Osteocyte (in vitro differentiated cells): ENCODE data around the gene TLR8. TPM values are rescaled to one million over a fixed set of nuclear protein-coding genes. Genes with fewer than 3 reads are reported as not detected.
"Not testable (repeated sequence)": the region's sequence is repeated elsewhere in the genome, so short reads cannot be mapped to it uniquely, and the experiment has no call there.

ENCODE experiments used
- DNase-seq: peaks from one replicate; pipeline ENCODE4 v3.0.0; 2021; ENCODE audit warnings: mixed read lengths; ENCODE audit not compliant: unreplicated experiment; ENCODE audit errors: extremely low spot score
- H3K27ac Mint-ChIP-seq: one replicate; pipeline ENCODE4 v1.8.0; 2021; ENCODE audit warnings: mild to moderate bottlenecking, mixed read lengths; ENCODE audit not compliant: unreplicated experiment
- H3K27me3 Mint-ChIP-seq: one replicate; pipeline ENCODE4 v1.8.0; 2021; ENCODE audit warnings: mixed read lengths; ENCODE audit not compliant: unreplicated experiment
- H3K36me3 Mint-ChIP-seq: one replicate; pipeline ENCODE4 v1.8.0; 2021; ENCODE audit warnings: mixed read lengths; ENCODE audit not compliant: unreplicated experiment
- H3K4me1 Mint-ChIP-seq: one replicate; pipeline ENCODE4 v1.8.0; 2021; ENCODE audit warnings: mixed read lengths; ENCODE audit not compliant: unreplicated experiment
- H3K4me3 Mint-ChIP-seq: one replicate; pipeline ENCODE4 v1.8.0; 2021; ENCODE audit warnings: mild to moderate bottlenecking, moderate library complexity, mixed read lengths; ENCODE audit not compliant: unreplicated experiment
- H3K9me3 Mint-ChIP-seq: one replicate; pipeline ENCODE4 v1.8.0; 2021; ENCODE audit warnings: mixed read lengths; ENCODE audit not compliant: unreplicated experiment
- CTCF ChIP-seq: fragments of 200-600 bp; sonication (generic); IDR thresholded peaks from 2 replicates; pipeline ENCODE4 v1.5.0; 2021; ENCODE audit warnings: antibody characterized with exemption, mild to moderate bottlenecking, moderate library complexity
- total RNA-seq: library from RNA; stranded (reverse); gene quantifications from 2 replicates; pipeline ENCODE4 v1.2.1, GENCODE V29; 2021

TLR8 gene
- total RNA-seq, 1 donor from 2014 or later: not detected

GRCh38 chrX:12929701-12930100, 23.3 kb downstream of the TLR8 start:
- Mint-ChIP-seq H3K27ac (no peak overlapping the region), H3K4me1 (no peaks in the 10 kb centered on the region), H3K9me3 (peaks cover 27% of the 10 kb centered on the region), H3K36me3 (no peaks in the 10 kb centered on the region), H3K4me3 (no peak overlapping the region), H3K27me3 (peaks cover 6% of the 10 kb centered on the region)
- DNase-seq: no peak
- TF ChIP-seq CTCF: no peak

- H3K27ac Mint-ChIP-seq: no peak overlapping the region
- DNase-seq: no peak
- no peaks in the 10 kb centered on the region for H3K36me3 Mint-ChIP-seq
- H3K4me3 Mint-ChIP-seq: no peak overlapping the region
- TF ChIP-seq CTCF: no peak
- H3K9me3 Mint-ChIP-seq: peaks cover 23% of the 10 kb centered on the region
- no peaks in the 10 kb centered on the region for H3K4me1 Mint-ChIP-seq
- peaks cover 2% of the 10 kb centered on the region for H3K27me3 Mint-ChIP-seq
Observed at GRCh38 chrX:12930150-12930549, 23.7 kb downstream of the TLR8 start.

GRCh38 chrX:12932244-12932643, 25.8 kb downstream of the TLR8 start:
- no peak for TF ChIP-seq CTCF
- H3K36me3 Mint-ChIP-seq: no peaks in the 10 kb centered on the region
- no peaks in the 10 kb centered on the region for H3K4me1 Mint-ChIP-seq
- no peak for DNase-seq
- H3K9me3 Mint-ChIP-seq: peaks cover 22% of the 10 kb centered on the region
- H3K27ac Mint-ChIP-seq: no peak overlapping the region
- no peaks in the 10 kb centered on the region for H3K27me3 Mint-ChIP-seq
- H3K4me3 Mint-ChIP-seq: no peak overlapping the region

GRCh38 chrX:12934850-12935249, 28.4 kb downstream of the TLR8 start:
- H3K27ac Mint-ChIP-seq: no peak overlapping the region
- TF ChIP-seq CTCF: no peak
- no peaks in the 10 kb centered on the region for H3K4me1 Mint-ChIP-seq
- no peaks in the 10 kb centered on the region for H3K36me3 Mint-ChIP-seq
- no peak overlapping the region for H3K4me3 Mint-ChIP-seq
- no peaks in the 10 kb centered on the region for H3K27me3 Mint-ChIP-seq
- peaks cover 16% of the 10 kb centered on the region for H3K9me3 Mint-ChIP-seq
- DNase-seq: no peak

GRCh38 chrX:12936947-12937346, 30.5 kb downstream of the TLR8 start:
- no peak for DNase-seq
- Mint-ChIP-seq H3K9me3 (peaks cover 21% of the 10 kb centered on the region), H3K36me3 (no peaks in the 10 kb centered on the region), H3K27me3 (no peaks in the 10 kb centered on the region), H3K4me3 (no peak overlapping the region), H3K4me1 (no peaks in the 10 kb centered on the region), H3K27ac (no peak overlapping the region)
- TF ChIP-seq CTCF: no peak

GRCh38 chrX:12940471-12940870, 34.1 kb downstream of the TLR8 start:
- not testable (repeated sequence) for H3K36me3 Mint-ChIP-seq, H3K27ac Mint-ChIP-seq, H3K4me1 Mint-ChIP-seq, H3K4me3 Mint-ChIP-seq, DNase-seq, H3K27me3 Mint-ChIP-seq
- H3K9me3 Mint-ChIP-seq: peaks cover 17% of the 10 kb centered on the region

GRCh38 chrX:12943592-12943991, 37.2 kb downstream of the TLR8 start:
- H3K27me3 Mint-ChIP-seq, H3K4me3 Mint-ChIP-seq: not testable (repeated sequence)
- peaks cover 16% of the 10 kb centered on the region for H3K4me1 Mint-ChIP-seq

GRCh38 chrX:12944452-12944851, 38.0 kb downstream of the TLR8 start:
- H3K4me3 Mint-ChIP-seq, H3K36me3 Mint-ChIP-seq, H3K27me3 Mint-ChIP-seq, DNase-seq, H3K27ac Mint-ChIP-seq: not testable (repeated sequence)
- Mint-ChIP-seq H3K9me3 (peaks cover 17% of the 10 kb centered on the region), H3K4me1 (peaks cover 24% of the 10 kb centered on the region)

More at GRCh38 chrX:12943592-12943991, 37.2 kb downstream of the TLR8 start:
- not testable (repeated sequence) for H3K27ac Mint-ChIP-seq, H3K36me3 Mint-ChIP-seq, DNase-seq
- peaks cover 17% of the 10 kb centered on the region for H3K9me3 Mint-ChIP-seq
